Raji (cell line): ENCODE measurements around the gene FADS3.

Source experiments
- POLR2A ChIP-seq: IDR thresholded peaks from 2 replicates; pipeline ENCODE4 v1.6.1; 2011; ENCODE audit warnings: low read depth, low read length, control low read depth; ENCODE audit not compliant: insufficient read depth

The FADS3 gene

GRCh38 chr11:61907871-61908729 lies 16.8 kb upstream of the FADS3 start:
- no peak for TF ChIP-seq POLR2A

- TF ChIP-seq POLR2A: no peak
Measured at GRCh38 chr11:61907282-61907681, 15.9 kb upstream of the FADS3 start.

- TF ChIP-seq POLR2A: no peak
Measured at GRCh38 chr11:61906522-61906909, 15.2 kb upstream of the FADS3 start.

- TF ChIP-seq POLR2A: no peak
Measured at GRCh38 chr11:61905801-61906521, 14.6 kb upstream of the FADS3 start.

GRCh38 chr11:61905067-61905696 lies 13.8 kb upstream of the FADS3 start:
- TF ChIP-seq POLR2A: no peak

- no peak for TF ChIP-seq POLR2A
Measured at GRCh38 chr11:61904539-61905048, 13.2 kb upstream of the FADS3 start.

- TF ChIP-seq POLR2A: no peak
Measured at GRCh38 chr11:61903845-61904244, 12.5 kb upstream of the FADS3 start.

GRCh38 chr11:61902313-61902712 lies 11.0 kb upstream of the FADS3 start:
- no peak for TF ChIP-seq POLR2A

- TF ChIP-seq POLR2A: no peak
Measured at GRCh38 chr11:61901397-61901796, 10.1 kb upstream of the FADS3 start.

- no peak for TF ChIP-seq POLR2A
Measured at GRCh38 chr11:61900251-61900650, 8.9 kb upstream of the FADS3 start.

GRCh38 chr11:61899146-61899841 lies 7.9 kb upstream of the FADS3 start:
- TF ChIP-seq POLR2A: 0 out of 2 replicates have a peak, but pooled peaks have one; percentile 26

GRCh38 chr11:61898247-61898582 lies 6.9 kb upstream of the FADS3 start:
- no peak for TF ChIP-seq POLR2A

- TF ChIP-seq POLR2A: no peak
Measured at GRCh38 chr11:61897387-61898246, 6.3 kb upstream of the FADS3 start.
